ENCODE results near the gene MEX3C. TPM values are rescaled to one million over a fixed set of nuclear protein-coding genes. Genes with fewer than 3 reads are reported as not detected.

The MEX3C gene
- total and polyA plus RNA-seq, 2 of the 4 experiments (the other 2 are of a cell fraction): 26.0 to 50.9 TPM

DNA sequence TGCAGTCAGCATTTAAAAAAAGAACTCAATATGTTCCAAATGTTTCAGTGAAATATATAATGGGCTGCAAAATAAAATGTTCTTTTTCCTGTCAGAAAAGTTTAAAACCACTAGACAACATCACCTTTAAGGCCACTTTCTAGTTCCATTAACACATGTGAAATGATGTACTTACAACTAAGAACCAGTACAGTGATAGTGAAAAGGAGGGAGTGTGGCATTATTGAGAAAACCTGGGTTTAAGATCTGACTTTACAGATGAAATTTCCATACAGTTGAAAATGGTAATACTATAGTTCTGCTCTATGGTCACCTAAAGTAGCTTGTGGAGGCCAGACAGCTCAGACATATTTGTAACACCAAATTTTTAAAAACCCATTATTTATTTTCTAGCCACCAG, 14.7 kb downstream of the MEX3C start:
- Histone ChIP-seq H2AFZ (replicated peaks; ENCODE audit: low read length, poor library complexity) (no peak overlapping the region), H3K27ac (ENCODE audit: insufficient read depth, low read length) (no peak overlapping the region), H3K56ac (ENCODE audit: extremely low read depth, insufficient read depth, low read length) (no peak overlapping the region), H3K27me3 (ENCODE audit: control insufficient read depth, insufficient read depth, low read length) (no peaks in the 10 kb centered on the region), H3K79me1 (ENCODE audit: low read depth in 1 of 2, low read length in 2 of 2) (peaks cover 10 to 57% of the 10 kb centered on the region in 2 experiments; a peak in 3 of 4 replicates), H3K4me2 (ENCODE audit: low read depth, low read length) (no peak overlapping the region), H3K14ac (replicated peaks; ENCODE audit: low read depth, low read length) (no peak overlapping the region), H3K4ac (ENCODE audit: low read depth, low read length) (no peak overlapping the region), H3K4me1 (ENCODE audit: control insufficient read depth, insufficient read depth, low read length) (peaks cover 2% of the 10 kb centered on the region; the same call in 1 of the 2 replicates), H3K18ac (ENCODE audit: low read depth, low read length) (no peak overlapping the region), H4K8ac (ENCODE audit: low read depth in 2 of 2, low read length in 2 of 2) (no peak overlapping the region), H3K4me3 (ENCODE audit: insufficient read depth, low read depth, low read length) (no peak overlapping the region), H2BK120ac (ENCODE audit: low read depth, low read length) (no peak overlapping the region), H2BK15ac (ENCODE audit: low read depth, low read length) (no peak overlapping the region), H2AK5ac (ENCODE audit: low read depth, low read length) (no peak overlapping the region), H4K20me1 (ENCODE audit: insufficient read depth, low read length) (peaks cover 83% of the 10 kb centered on the region), H3K9ac (ENCODE audit: low read depth, low read length) (no peak overlapping the region), H4K91ac (ENCODE audit: insufficient read depth, low read depth, low read length) (no peak overlapping the region), H2BK5ac (ENCODE audit: low read depth, low read length, poor library complexity, severe bottlenecking) (no peak overlapping the region), H4K5ac (ENCODE audit: low read depth, low read length) (no peak overlapping the region), H3K9me3 (ENCODE audit: control insufficient read depth, insufficient read depth, low read length) (no peaks in the 10 kb centered on the region), H2BK20ac (ENCODE audit: low read depth, low read length) (no peak overlapping the region), H3K9me1 (ENCODE audit: insufficient read depth, low read length) (peaks cover 17% of the 10 kb centered on the region), H3K23ac (ENCODE audit: low read depth, low read length) (no peak overlapping the region), H3K36me3 (ENCODE audit: control insufficient read depth, insufficient read depth, low read length) (peaks cover 1% of the 10 kb centered on the region), H2AK9ac (replicated peaks; ENCODE audit: low read depth, low read length, poor library complexity) (no peak overlapping the region)
- intact Hi-C loops (cut with micrococcal nuclease): no loop called here
- DNase-seq (no peak), ATAC-seq (ENCODE audit: low read depth) (no peak)
- no TSS peak for BruUV-seq (replicated peaks)
- in situ Hi-C loops (cut with MboI; ENCODE audit: low sequenced_read_pairs): no loop called here
- dilution Hi-C loops (cut with HindIII; ENCODE audit: low sequenced_read_pairs, unreplicated experiment): no loop called here
- ChIA-PET POLR2A (ENCODE audit: unreplicated experiment) (no interaction called here), CTCF (no interaction called here)
- TF ChIP-seq CEBPB (IDR thresholded peaks at IDR 0.05; ENCODE audit: low read depth, low read length) (no peak), MAZ (IDR thresholded peaks at IDR 0.05; ENCODE audit: borderline replicate concordance, low read depth, low read length) (no peak), SMC3 (IDR thresholded peaks at IDR 0.05; ENCODE audit: low read depth, low read length) (no peak), BHLHE40 (IDR thresholded peaks at IDR 0.05; ENCODE audit: low read depth, low read length) (no peak), MXI1 (IDR thresholded peaks at IDR 0.05; ENCODE audit: borderline replicate concordance, low read depth, low read length) (no peak), CHD1 (IDR thresholded peaks at IDR 0.05; ENCODE audit: low read depth, low read length) (no peak), POLR2A (IDR thresholded peaks at IDR 0.05; ENCODE audit: low read depth, low read length) (no peak), RAD21 (IDR thresholded peaks at IDR 0.05; ENCODE audit: low read length) (no peak)
- TF ChIP-seq, protein P1, sequence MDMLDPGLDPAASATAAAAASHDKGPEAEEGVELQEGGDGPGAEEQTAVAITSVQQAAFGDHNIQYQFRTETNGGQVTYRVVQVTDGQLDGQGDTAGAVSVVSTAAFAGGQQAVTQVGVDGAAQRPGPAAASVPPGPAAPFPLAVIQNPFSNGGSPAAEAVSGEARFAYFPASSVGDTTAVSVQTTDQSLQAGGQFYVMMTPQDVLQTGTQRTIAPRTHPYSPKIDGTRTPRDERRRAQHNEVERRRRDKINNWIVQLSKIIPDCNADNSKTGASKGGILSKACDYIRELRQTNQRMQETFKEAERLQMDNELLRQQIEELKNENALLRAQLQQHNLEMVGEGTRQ (IDR thresholded peaks at IDR 0.05; ENCODE audit: low read depth, low read length): no peak
- TF ChIP-seq, protein P2, sequence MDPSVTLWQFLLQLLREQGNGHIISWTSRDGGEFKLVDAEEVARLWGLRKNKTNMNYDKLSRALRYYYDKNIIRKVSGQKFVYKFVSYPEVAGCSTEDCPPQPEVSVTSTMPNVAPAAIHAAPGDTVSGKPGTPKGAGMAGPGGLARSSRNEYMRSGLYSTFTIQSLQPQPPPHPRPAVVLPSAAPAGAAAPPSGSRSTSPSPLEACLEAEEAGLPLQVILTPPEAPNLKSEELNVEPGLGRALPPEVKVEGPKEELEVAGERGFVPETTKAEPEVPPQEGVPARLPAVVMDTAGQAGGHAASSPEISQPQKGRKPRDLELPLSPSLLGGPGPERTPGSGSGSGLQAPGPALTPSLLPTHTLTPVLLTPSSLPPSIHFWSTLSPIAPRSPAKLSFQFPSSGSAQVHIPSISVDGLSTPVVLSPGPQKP (IDR thresholded peaks at IDR 0.05; ENCODE audit: borderline replicate concordance, low read depth, low read length): no peak
